GM23248 (cell line): ENCODE measurements around the gene NT5C. TPM values are rescaled to one million over a fixed set of nuclear protein-coding genes. Genes with fewer than 3 reads are reported as not detected.

Source experiments
- DNase-seq: peaks from one replicate; pipeline ENCODE4 v3.0.0-alpha.2; 2015
- H2AFZ ChIP-seq: fragments of 200-600 bp; sonication (generic); 2 replicates; pipeline ENCODE4 v1.6.1; 2016; ENCODE audit warnings: antibody characterized with exemption
- H3F3A ChIP-seq: fragments of 200-600 bp; sonication (generic); 2 replicates; pipeline ENCODE4 v1.6.1; 2016; ENCODE audit warnings: mild to moderate bottlenecking, antibody characterized with exemption, mixed run types; ENCODE audit not compliant: insufficient read depth
- H3K27ac ChIP-seq: fragments of 200-600 bp; sonication (generic); 2 replicates; pipeline ENCODE4 v1.5.1; 2016; ENCODE audit warnings: mild to moderate bottlenecking
- H3K27me3 ChIP-seq: fragments of 200-600 bp; sonication (generic); replicated peaks from 2 replicates; pipeline ENCODE4 v1.6.1; 2016; ENCODE audit warnings: mild to moderate bottlenecking; ENCODE audit not compliant: insufficient read depth
- H3K36me3 ChIP-seq: fragments of 200-600 bp; sonication (generic); 2 replicates; pipeline ENCODE4 v1.6.1; 2016; ENCODE audit warnings: low read depth, mild to moderate bottlenecking
- H3K4me1 ChIP-seq: fragments of 200-600 bp; sonication (generic); 2 replicates; pipeline ENCODE4 v1.6.1; 2016; ENCODE audit warnings: mild to moderate bottlenecking; ENCODE audit not compliant: insufficient read depth
- H3K4me2 ChIP-seq: fragments of 200-600 bp; sonication (generic); one replicate; pipeline ENCODE4 v1.6.1; 2016; ENCODE audit warnings: mild to moderate bottlenecking; ENCODE audit not compliant: unreplicated experiment
- H3K4me3 ChIP-seq: fragments of 200-600 bp; sonication (generic); 2 replicates; pipeline ENCODE4 v1.5.1; 2016; ENCODE audit warnings: mild to moderate bottlenecking
- H3K79me2 ChIP-seq: fragments of 200-600 bp; sonication (generic); 2 replicates; pipeline ENCODE4 v1.6.1; 2016; ENCODE audit warnings: mild to moderate bottlenecking; ENCODE audit not compliant: insufficient read depth
- H3K9ac ChIP-seq: fragments of 200-600 bp; sonication (generic); 2 replicates; pipeline ENCODE4 v1.6.1; 2016; ENCODE audit warnings: mild to moderate bottlenecking
- H3K9me2 ChIP-seq: fragments of 200-600 bp; sonication (generic); 2 replicates; pipeline ENCODE4 v1.6.1; 2016; ENCODE audit warnings: mixed run types, mild to moderate bottlenecking, moderate library complexity; ENCODE audit not compliant: insufficient read depth
- H3K9me3 ChIP-seq: fragments of 200-600 bp; sonication (generic); one replicate; pipeline ENCODE4 v1.6.1; 2017; ENCODE audit warnings: low read depth
- H4K20me1 ChIP-seq: fragments of 200-600 bp; sonication (generic); 2 replicates; pipeline ENCODE4 v1.6.0; 2016; ENCODE audit not compliant: insufficient read depth
- EZH2 ChIP-seq: fragments of 200-600 bp; sonication (generic); IDR thresholded peaks from 2 replicates; pipeline ENCODE4 v1.6.1; 2018; ENCODE audit warnings: antibody characterized with exemption, mild to moderate bottlenecking; ENCODE audit not compliant: insufficient read depth, poor library complexity, severe bottlenecking
- EZH2phosphoT487 ChIP-seq: fragments of 200-600 bp; sonication (generic); IDR thresholded peaks from 2 replicates; pipeline ENCODE4 v1.6.1; 2018; ENCODE audit warnings: antibody characterized with exemption, moderate library complexity, mild to moderate bottlenecking, low read depth; ENCODE audit not compliant: insufficient read depth
- WGBS, 2 experiments: methylation state at CpG; one replicate each; pipeline ENCODE4 v1.1.6; 2015 to 2017; ENCODE audit warnings: low lambda C conversion rate in 2 of 2, low coverage in 1 of 2; ENCODE audit errors: missing lambda C conversion rate in 2 of 2; 5-methylcytosine and 5-hydroxymethylcytosine counted together
- in situ Hi-C: fragments of 300-500 bp; cut with MboI; formaldehyde crosslinking; loops from 2 replicates; pipeline ENCODE4 v1.15.0; 2020
- polyA plus RNA-seq: library from polyadenylated mRNA; unstranded; fragments of >200 nt; fragmentation: Nextera tagmentation; extraction: Ambion mirVana; gene quantifications from 2 replicates; pipeline ENCODE4 v1.2.1, GENCODE V29; 2016
- total RNA-seq: library from RNA; depleted of rRNA; stranded (reverse); fragments of >200 nt; shearing (Covaris generic); gene quantifications from 2 replicates; pipeline ENCODE4 v1.2.3, GENCODE V29; 2014; rRNA removed

NT5C gene
- total RNA-seq: 51.5 and 60.8 TPM in 2 replicates
- polyA plus RNA-seq: 66.5 and 67.9 TPM in 2 replicates

- H3K27me3 ChIP-seq: no peaks in the 10 kb centered on the region
- peaks cover 2% of the 10 kb centered on the region; the same call in 1 of the 2 replicates for H3K36me3 ChIP-seq
- H3K79me2 ChIP-seq: peaks cover 20% of the 10 kb centered on the region; the same call in 1 of the 2 replicates
- H2AFZ ChIP-seq: peak within 1 kb of the TSS; percentile 89
- H3K4me3 ChIP-seq: peak within 1 kb of the TSS; percentile 86
- peak; percentile 93 for DNase-seq
- no peaks in the 10 kb centered on the region for H4K20me1 ChIP-seq
- H3K9me2 ChIP-seq: no peaks in the 10 kb centered on the region
- H3K9ac ChIP-seq: peak within 1 kb of the TSS; percentile 85
- no peaks in the 10 kb centered on the region for H3K4me1 ChIP-seq
- peaks cover 16% of the 10 kb centered on the region for H3F3A ChIP-seq
- in situ Hi-C loops: no loop called here
- no peak for TF ChIP-seq EZH2
- no peak for TF ChIP-seq EZH2phosphoT487
- H3K4me2 ChIP-seq: peak within 1 kb of the TSS; percentile 93
- 1% methylated on average over 46 to 62 of the region's 82 CpGs for WGBS, 2 experiments
- no peaks in the 10 kb centered on the region for H3K9me3 ChIP-seq
- peak within 1 kb of the TSS; percentile 58 for H3K27ac ChIP-seq
Measured at GRCh38 chr17:75131278-75132017, at the start of gene NT5C. TSS of gene NT5C (minus strand) at chr17:75131742. CDS start at chr17:75131707, 35 bp downstream.

GRCh38 chr17:75181110-75181509, 49.6 kb upstream of the NT5C start:
- Histone ChIP-seq H2AFZ (no peak overlapping the region), H3K4me3 (peak overlapping the region; percentile 91), H3K27me3 (no peaks in the 10 kb centered on the region), H3K79me2 (peaks cover 62% of the 10 kb centered on the region), H3K9me3 (no peaks in the 10 kb centered on the region), H3K4me1 (peaks cover 4% of the 10 kb centered on the region), H3K9ac (peak overlapping the region; percentile 93), H3F3A (peaks cover 18% of the 10 kb centered on the region), H3K4me2 (peak overlapping the region; percentile 95), H4K20me1 (no peaks in the 10 kb centered on the region; the same call in 1 of the 2 replicates), H3K27ac (peak overlapping the region; percentile 6; the same call in 1 of the 2 replicates), H3K9me2 (no peaks in the 10 kb centered on the region), H3K36me3 (peaks cover 23% of the 10 kb centered on the region)
- no peak for TF ChIP-seq EZH2
- no peak for TF ChIP-seq EZH2phosphoT487
- WGBS, 2 experiments: 8 to 14% methylated on average over 8 of the region's 8 CpGs
- peak; percentile 20 for DNase-seq
- in situ Hi-C loops: no loop called here

DNA sequence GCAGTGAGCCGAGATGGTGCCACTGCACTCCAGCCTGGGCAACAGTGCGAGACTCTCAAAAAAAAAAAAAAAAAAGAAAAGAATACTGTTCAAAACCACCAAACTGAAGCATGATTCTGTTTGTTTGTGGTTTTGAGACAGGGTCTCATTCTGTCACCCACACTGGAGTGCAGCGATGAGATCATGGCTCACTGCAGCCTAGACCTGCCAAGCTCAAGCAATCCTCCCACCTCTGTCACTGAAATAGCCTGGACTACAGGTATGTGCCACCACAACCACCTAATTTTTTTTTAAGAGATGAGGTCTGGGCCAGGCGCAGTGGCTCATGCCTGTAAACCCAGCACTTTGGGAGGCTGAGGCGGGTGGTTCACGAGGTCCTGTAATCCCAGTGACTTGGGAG, 46.9 kb upstream of the NT5C start:
- H2AFZ ChIP-seq: no peak overlapping the region
- no peak overlapping the region for H3K4me3 ChIP-seq
- H3K4me1 ChIP-seq: peaks cover 4% of the 10 kb centered on the region
- H4K20me1 ChIP-seq: no peaks in the 10 kb centered on the region; the same call in 1 of the 2 replicates
- peaks cover 48% of the 10 kb centered on the region for H3K36me3 ChIP-seq
- H3K9me3 ChIP-seq: no peaks in the 10 kb centered on the region
- no peaks in the 10 kb centered on the region for H3K9me2 ChIP-seq
- H3K27me3 ChIP-seq: no peaks in the 10 kb centered on the region
- H3F3A ChIP-seq: peaks cover 15% of the 10 kb centered on the region; the same call in 1 of the 2 replicates
- 97 to 100% methylated on average over 6 of the region's 6 CpGs for WGBS, 2 experiments
- TF ChIP-seq EZH2phosphoT487: no peak
- H3K4me2 ChIP-seq: no peak overlapping the region
- no peak for DNase-seq
- H3K27ac ChIP-seq: no peak overlapping the region
- no peak overlapping the region for H3K9ac ChIP-seq
- in situ Hi-C loops: no loop called here
- peaks cover 89% of the 10 kb centered on the region for H3K79me2 ChIP-seq

DNA sequence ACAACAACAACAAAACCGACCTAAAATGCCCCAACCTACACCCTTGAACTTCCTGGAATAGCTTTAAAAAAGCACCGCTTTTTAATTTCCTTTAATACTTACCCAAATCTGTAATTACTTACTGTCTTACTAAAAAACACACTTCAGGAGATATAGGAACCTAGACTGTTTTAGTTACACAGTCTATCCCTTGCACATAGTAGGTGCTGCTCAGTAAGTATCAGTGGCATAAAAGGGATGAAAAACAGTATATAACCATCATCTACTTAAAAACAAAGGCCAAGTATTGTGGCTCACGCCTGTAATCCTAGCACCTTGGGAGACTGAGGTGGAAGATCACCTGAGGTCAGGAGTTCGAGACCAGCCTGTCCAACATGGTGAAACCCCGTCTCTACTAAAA, 45.1 kb upstream of the NT5C start:
- WGBS, 2 experiments: 80 to 83% methylated on average over 5 of the region's 5 CpGs
- H3K36me3 ChIP-seq: peaks cover 61% of the 10 kb centered on the region

More for the DNA sequence above, 45.1 kb upstream of the NT5C start:
- no peak overlapping the region for H3K4me3 ChIP-seq
- H3K4me1 ChIP-seq: peaks cover 4% of the 10 kb centered on the region
- H3K4me2 ChIP-seq: no peak overlapping the region
- H3K27ac ChIP-seq: no peak overlapping the region
- H3K9me2 ChIP-seq: no peaks in the 10 kb centered on the region
- peaks cover 11% of the 10 kb centered on the region; the same call in 1 of the 2 replicates for H3F3A ChIP-seq
- H3K79me2 ChIP-seq: peaks cover 100% of the 10 kb centered on the region
- in situ Hi-C loops: no loop called here
- no peaks in the 10 kb centered on the region; the same call in 1 of the 2 replicates for H4K20me1 ChIP-seq
- no peak overlapping the region for H3K9ac ChIP-seq
- TF ChIP-seq EZH2 (no peak), EZH2phosphoT487 (no peak)
- H3K9me3 ChIP-seq: no peaks in the 10 kb centered on the region
- H2AFZ ChIP-seq: no peak overlapping the region
- no peaks in the 10 kb centered on the region for H3K27me3 ChIP-seq
- DNase-seq: no peak
